ENCODE measurements around the gene CNIH3.

DNA sequence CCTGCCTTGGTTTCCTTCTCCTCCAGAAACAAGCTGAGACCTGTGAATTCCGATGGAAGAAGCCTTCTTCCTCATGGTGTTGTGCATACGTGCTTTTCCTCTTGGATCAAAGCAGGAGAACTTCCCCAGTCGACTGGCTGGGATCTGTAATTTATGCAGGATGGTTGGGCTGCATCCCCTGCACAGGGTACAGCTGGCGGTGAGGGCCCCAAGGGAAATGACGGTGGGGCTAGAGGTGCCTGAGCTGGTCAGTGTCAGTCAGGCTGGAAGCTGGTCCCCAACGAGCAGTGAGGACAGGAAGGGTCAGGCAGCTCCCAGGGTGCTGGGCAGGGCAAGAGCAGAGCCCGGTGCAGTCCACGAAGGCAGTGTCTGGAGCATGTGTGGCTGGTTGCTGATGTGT, 106.7 kb downstream of the CNIH3 start:
- TF ChIP-seq, protein P1, sequence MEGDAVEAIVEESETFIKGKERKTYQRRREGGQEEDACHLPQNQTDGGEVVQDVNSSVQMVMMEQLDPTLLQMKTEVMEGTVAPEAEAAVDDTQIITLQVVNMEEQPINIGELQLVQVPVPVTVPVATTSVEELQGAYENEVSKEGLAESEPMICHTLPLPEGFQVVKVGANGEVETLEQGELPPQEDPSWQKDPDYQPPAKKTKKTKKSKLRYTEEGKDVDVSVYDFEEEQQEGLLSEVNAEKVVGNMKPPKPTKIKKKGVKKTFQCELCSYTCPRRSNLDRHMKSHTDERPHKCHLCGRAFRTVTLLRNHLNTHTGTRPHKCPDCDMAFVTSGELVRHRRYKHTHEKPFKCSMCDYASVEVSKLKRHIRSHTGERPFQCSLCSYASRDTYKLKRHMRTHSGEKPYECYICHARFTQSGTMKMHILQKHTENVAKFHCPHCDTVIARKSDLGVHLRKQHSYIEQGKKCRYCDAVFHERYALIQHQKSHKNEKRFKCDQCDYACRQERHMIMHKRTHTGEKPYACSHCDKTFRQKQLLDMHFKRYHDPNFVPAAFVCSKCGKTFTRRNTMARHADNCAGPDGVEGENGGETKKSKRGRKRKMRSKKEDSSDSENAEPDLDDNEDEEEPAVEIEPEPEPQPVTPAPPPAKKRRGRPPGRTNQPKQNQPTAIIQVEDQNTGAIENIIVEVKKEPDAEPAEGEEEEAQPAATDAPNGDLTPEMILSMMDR (IDR thresholded peaks at IDR 0.05; ENCODE audit: borderline replicate concordance, extremely low read depth, low read length, poor library complexity, severe bottlenecking), result no peak
- TF ChIP-seq EZH2 (IDR thresholded peaks at IDR 0.05; ENCODE audit: borderline replicate concordance, low read depth, low read length, severe bottlenecking), result no peak

All from DND-41 (cell line).